Measurements from ENCODE around the gene MYOM3.

GRCh38 chr1:24109166-24109483 is 2.8 kb downstream of the MYOM3 start:
- no peak for TF ChIP-seq FOXM1 (IDR thresholded peaks at IDR 0.05; ENCODE audit: borderline replicate concordance, low read depth)
- TF ChIP-seq TEAD4 (IDR thresholded peaks at IDR 0.05) = no peak
- no peak for TF ChIP-seq CEBPB (IDR thresholded peaks at IDR 0.05)
- no peak for TF ChIP-seq RAD21 (IDR thresholded peaks at IDR 0.05; ENCODE audit: low read depth)
- TF ChIP-seq EP300 (IDR thresholded peaks at IDR 0.05; ENCODE audit: borderline replicate concordance) = no peak
- no peak for TF ChIP-seq EGR1 (IDR thresholded peaks at IDR 0.05)
- no peak for TF ChIP-seq CREB1 (IDR thresholded peaks at IDR 0.05; ENCODE audit: low read depth)
- TF ChIP-seq, protein P1, sequence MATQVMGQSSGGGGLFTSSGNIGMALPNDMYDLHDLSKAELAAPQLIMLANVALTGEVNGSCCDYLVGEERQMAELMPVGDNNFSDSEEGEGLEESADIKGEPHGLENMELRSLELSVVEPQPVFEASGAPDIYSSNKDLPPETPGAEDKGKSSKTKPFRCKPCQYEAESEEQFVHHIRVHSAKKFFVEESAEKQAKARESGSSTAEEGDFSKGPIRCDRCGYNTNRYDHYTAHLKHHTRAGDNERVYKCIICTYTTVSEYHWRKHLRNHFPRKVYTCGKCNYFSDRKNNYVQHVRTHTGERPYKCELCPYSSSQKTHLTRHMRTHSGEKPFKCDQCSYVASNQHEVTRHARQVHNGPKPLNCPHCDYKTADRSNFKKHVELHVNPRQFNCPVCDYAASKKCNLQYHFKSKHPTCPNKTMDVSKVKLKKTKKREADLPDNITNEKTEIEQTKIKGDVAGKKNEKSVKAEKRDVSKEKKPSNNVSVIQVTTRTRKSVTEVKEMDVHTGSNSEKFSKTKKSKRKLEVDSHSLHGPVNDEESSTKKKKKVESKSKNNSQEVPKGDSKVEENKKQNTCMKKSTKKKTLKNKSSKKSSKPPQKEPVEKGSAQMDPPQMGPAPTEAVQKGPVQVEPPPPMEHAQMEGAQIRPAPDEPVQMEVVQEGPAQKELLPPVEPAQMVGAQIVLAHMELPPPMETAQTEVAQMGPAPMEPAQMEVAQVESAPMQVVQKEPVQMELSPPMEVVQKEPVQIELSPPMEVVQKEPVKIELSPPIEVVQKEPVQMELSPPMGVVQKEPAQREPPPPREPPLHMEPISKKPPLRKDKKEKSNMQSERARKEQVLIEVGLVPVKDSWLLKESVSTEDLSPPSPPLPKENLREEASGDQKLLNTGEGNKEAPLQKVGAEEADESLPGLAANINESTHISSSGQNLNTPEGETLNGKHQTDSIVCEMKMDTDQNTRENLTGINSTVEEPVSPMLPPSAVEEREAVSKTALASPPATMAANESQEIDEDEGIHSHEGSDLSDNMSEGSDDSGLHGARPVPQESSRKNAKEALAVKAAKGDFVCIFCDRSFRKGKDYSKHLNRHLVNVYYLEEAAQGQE (IDR thresholded peaks at IDR 0.05; ENCODE audit: low read depth) = no peak
- TF ChIP-seq, protein P2, sequence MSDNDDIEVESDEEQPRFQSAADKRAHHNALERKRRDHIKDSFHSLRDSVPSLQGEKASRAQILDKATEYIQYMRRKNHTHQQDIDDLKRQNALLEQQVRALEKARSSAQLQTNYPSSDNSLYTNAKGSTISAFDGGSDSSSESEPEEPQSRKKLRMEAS (IDR thresholded peaks at IDR 0.05) = no peak

All from Ishikawa (cell line).